Vagina (tissue), 2 donors: Measurements from ENCODE around the gene ARMH3. TPM values are rescaled to one million over a fixed set of nuclear protein-coding genes. Genes with fewer than 3 reads are reported as not detected.

ENCODE experiments used
- DNase-seq, 2 donors: peaks; one replicate each; pipeline ENCODE4 v3.0.0-alpha.2; 2017; ENCODE audit errors: extremely low spot score in 2 of 2
- H3K27ac ChIP-seq: fragments of 200-600 bp; sonication (generic); one replicate; pipeline ENCODE4 v1.5.1; 2019
- H3K27me3 ChIP-seq: fragments of 200-600 bp; sonication (generic); one replicate; pipeline ENCODE4 v1.5.1; 2019
- H3K36me3 ChIP-seq, 2 donors: fragments of 200-600 bp; sonication (generic); one replicate each; pipeline ENCODE4 v1.5.1; 2017 to 2019
- H3K4me1 ChIP-seq: fragments of 200-600 bp; sonication (generic); one replicate; pipeline ENCODE4 v1.5.1; 2019
- H3K4me3 ChIP-seq, 2 donors: fragments of 200-600 bp; sonication (generic); 1 replicate in 1 of 2; 2 replicates in 1 of 2; pipeline ENCODE4 v1.5.1; 2016 to 2019
- H3K9me3 ChIP-seq: fragments of 200-600 bp; sonication (generic); one replicate; pipeline ENCODE4 v1.5.1; 2019
- POLR2A ChIP-seq, 2 donors: fragments of 450-650 bp; IDR thresholded peaks; one replicate each; pipeline ENCODE4 v1.6.1; 2017; ENCODE audit warnings: antibody characterized with exemption in 2 of 2, mild to moderate bottlenecking in 2 of 2, moderate library complexity in 2 of 2
- POLR2AphosphoS5 ChIP-seq, 2 donors: sonication (generic); formaldehyde crosslinking; IDR thresholded peaks; one replicate each; pipeline ENCODE4 v1.9.0; 2017; ENCODE audit warnings: antibody characterized with exemption in 2 of 2, mild to moderate bottlenecking in 2 of 2, low read depth in 1 of 2; ENCODE audit not compliant: insufficient read depth in 1 of 2
- intact Hi-C: fragments of 100-400 bp; cut with DNase I; formaldehyde crosslinking; loops from one replicate; pipeline ENCODE4 v1.15.1; 2023
- total RNA-seq: library from RNA; depleted of rRNA; stranded (reverse); fragments of >200 nt; gene quantifications from one replicate; pipeline ENCODE4 v1.2.3, GENCODE V29; 2016
- TF ChIP-seq, protein P1 (sequence below), 3 experiments: fragments of 450-650 bp in 2 of 3; fragments of 200-600 bp in 1 of 3; sonication (generic) in 1 of 3; IDR thresholded peaks; one replicate each; pipeline ENCODE4 v1.5.1; 2017 to 2019; ENCODE audit warnings: antibody characterized with exemption in 3 of 3, mild to moderate bottlenecking in 2 of 3, moderate library complexity in 2 of 3

The ARMH3 gene
- total RNA-seq, 1 donor from 2014 or later, result 26.5 TPM

DNA sequence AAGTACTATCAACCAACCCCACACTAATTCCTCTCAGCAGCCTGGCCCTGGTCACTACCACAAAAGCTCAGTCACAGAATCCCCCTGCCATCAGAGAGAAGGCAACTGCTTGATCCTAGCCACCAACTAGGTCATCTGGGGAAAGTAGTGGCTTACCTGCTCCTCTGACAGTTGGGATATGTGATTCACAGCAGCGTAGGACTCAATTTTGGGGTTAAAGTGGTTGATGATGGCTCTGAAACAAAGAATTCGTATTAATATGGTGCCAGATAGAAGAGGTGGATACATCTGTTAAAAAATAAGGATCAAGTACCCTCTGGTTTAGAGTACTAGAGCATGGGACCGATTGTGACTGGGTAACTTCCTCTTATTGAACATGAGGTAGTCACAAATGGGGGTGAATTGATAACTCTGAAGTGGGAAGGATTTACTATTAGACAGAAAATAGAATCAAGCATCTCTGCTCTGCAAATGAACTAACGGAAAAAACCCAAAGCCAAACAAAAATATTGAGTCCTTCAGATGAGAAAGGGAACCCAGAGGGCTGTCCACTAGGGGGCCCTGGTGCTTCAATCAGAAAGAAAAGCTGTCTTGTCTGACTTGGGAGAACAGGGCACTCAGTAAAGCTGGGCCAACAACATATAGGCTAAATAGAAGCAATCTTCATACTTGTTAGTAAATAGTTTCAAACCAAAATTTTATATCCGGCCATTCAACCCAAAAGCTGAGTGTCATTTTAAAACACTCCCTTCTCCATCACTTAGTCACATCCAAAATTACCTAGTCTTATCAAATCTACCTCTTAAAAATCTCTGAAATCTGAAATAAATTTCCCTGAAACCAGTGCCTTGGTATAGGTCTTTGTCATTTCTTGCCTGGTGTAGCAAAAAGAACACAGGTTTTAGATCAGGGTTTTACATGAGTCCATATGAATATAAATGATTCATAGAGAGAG, 166.4 kb downstream of the ARMH3 start:
- H3K4me3 ChIP-seq, result no peak overlapping the region
- H3K27me3 ChIP-seq, result no peaks in the 10 kb centered on the region
- TF ChIP-seq, protein P1, sequence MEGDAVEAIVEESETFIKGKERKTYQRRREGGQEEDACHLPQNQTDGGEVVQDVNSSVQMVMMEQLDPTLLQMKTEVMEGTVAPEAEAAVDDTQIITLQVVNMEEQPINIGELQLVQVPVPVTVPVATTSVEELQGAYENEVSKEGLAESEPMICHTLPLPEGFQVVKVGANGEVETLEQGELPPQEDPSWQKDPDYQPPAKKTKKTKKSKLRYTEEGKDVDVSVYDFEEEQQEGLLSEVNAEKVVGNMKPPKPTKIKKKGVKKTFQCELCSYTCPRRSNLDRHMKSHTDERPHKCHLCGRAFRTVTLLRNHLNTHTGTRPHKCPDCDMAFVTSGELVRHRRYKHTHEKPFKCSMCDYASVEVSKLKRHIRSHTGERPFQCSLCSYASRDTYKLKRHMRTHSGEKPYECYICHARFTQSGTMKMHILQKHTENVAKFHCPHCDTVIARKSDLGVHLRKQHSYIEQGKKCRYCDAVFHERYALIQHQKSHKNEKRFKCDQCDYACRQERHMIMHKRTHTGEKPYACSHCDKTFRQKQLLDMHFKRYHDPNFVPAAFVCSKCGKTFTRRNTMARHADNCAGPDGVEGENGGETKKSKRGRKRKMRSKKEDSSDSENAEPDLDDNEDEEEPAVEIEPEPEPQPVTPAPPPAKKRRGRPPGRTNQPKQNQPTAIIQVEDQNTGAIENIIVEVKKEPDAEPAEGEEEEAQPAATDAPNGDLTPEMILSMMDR (IDR thresholded peaks at IDR 0.05), result peak in 2 of 3 experiments; percentile 39 to 46
- no peak for TF ChIP-seq POLR2AphosphoS5 (IDR thresholded peaks at IDR 0.05; ENCODE audit: insufficient read depth in 1 of 2, low read depth in 1 of 2)
- no peak for TF ChIP-seq POLR2A (IDR thresholded peaks at IDR 0.05)
- no peaks in the 10 kb centered on the region for H3K36me3 ChIP-seq
- H3K9me3 ChIP-seq, result no peaks in the 10 kb centered on the region
- intact Hi-C loops, result no loop called here
- DNase-seq, result no peak
- H3K4me1 ChIP-seq, result no peaks in the 10 kb centered on the region
- H3K27ac ChIP-seq, result no peak overlapping the region

DNA sequence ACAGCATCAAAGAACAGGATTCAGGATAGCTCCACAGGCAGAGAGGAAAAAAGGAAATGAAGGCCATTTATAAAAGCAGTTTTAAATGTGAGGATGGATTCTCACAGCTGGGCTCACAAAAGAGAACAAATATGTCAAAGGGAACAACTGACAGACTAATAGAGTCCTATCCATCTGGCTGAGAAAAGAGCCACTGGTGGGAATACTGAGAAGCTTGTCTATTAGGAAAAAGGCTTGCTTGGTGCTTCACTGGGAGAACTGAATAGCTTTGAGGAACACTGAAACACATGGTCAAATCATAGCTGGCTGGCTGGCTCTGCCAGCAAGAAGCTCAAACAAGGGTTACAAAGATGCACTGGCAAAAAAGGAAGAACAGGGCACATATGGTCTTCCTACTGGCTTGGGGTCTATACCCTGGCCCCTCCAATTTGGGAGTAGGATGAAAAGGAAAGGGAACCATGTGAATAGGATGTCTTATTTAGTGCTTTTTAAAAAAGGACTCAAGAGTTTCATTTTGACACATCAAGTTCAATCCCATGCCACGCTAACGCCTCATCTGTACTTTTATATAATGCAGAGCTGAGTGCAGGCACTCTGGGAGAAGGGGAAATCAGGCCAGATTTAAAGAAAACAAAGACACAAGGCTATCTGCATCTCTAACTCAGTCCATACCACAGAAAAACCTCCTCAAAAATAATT, 167.6 kb downstream of the ARMH3 start:
- no peak for TF ChIP-seq POLR2A (IDR thresholded peaks at IDR 0.05)
- TF ChIP-seq, protein P1 (IDR thresholded peaks at IDR 0.05), result no peak
- no peak for TF ChIP-seq POLR2AphosphoS5 (IDR thresholded peaks at IDR 0.05; ENCODE audit: insufficient read depth in 1 of 2, low read depth in 1 of 2)
- intact Hi-C loops, result no loop called here
- no peak for DNase-seq
- no peak overlapping the region for H3K4me3 ChIP-seq
- no peaks in the 10 kb centered on the region for H3K9me3 ChIP-seq
- H3K27me3 ChIP-seq, result no peaks in the 10 kb centered on the region
- no peaks in the 10 kb centered on the region for H3K36me3 ChIP-seq
- H3K27ac ChIP-seq, result no peak overlapping the region
- no peaks in the 10 kb centered on the region for H3K4me1 ChIP-seq

DNA sequence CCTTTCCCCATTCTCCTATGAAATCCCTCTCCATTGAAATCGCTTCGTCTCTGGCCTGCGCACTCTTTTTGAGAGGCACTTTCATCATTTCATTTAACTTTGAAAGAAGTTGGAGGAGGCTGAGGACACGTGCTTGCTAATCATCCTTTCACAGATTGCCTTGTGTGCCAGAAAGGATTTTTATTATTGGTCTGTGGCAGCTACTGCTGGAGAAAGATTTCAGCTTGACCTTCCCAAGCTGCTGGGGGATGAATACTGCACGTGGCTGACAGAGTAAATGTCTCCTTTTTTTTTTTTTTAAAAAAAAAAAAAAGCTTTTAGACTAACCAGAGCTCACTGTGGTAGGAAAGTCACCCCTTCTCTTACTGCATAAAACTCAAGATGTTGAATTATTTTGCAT, 168.2 kb downstream of the ARMH3 start:
- intact Hi-C loops, result no loop called here
- DNase-seq, result no peak
- no peaks in the 10 kb centered on the region for H3K4me1 ChIP-seq
- no peaks in the 10 kb centered on the region for H3K9me3 ChIP-seq
- no peak overlapping the region for H3K4me3 ChIP-seq
- no peaks in the 10 kb centered on the region for H3K27me3 ChIP-seq
- no peak for TF ChIP-seq POLR2AphosphoS5 (IDR thresholded peaks at IDR 0.05; ENCODE audit: insufficient read depth in 1 of 2, low read depth in 1 of 2)
- TF ChIP-seq, protein P1 (IDR thresholded peaks at IDR 0.05), result no peak
- no peak for TF ChIP-seq POLR2A (IDR thresholded peaks at IDR 0.05)
- H3K27ac ChIP-seq, result no peak overlapping the region
- H3K36me3 ChIP-seq, result no peaks in the 10 kb centered on the region

DNA sequence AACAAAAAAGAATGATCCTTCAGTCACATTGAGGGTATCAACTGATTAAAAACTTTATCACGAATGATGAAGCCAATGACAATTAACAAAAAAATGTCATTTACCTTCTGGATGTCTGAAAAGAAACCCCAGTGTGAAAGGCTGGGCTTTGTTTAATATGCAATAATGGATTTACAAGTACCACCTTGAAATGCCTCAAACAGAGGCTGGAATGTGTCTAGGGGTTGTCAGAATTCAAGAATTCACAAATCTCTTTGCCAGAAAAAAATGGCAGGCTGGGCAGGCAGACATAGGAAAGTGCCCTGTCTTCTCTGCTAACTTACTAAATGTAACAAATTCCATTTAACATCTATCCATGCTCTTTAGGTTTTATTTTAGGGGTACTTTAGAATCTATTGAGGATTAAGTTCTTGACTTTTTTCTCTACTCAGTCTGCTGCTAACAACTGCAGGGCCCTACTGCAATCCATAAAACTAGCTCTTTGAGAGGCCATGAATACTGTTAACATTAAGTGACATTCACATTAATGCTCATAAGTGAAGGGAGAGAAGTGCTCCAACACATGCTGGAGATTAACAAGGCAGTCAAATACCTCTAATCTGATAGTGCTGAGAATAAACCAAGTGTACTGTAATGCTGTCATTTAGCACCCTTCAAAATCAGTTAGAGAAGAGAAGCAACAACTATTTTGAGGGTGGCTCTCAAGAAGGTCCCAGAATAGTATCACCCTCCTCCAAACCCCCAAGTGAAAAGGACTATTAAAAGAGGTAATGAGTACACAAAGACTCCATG, 169.3 kb downstream of the ARMH3 start:
- DNase-seq, result no peak
- H3K4me3 ChIP-seq, result no peak overlapping the region
- no peaks in the 10 kb centered on the region for H3K9me3 ChIP-seq
- TF ChIP-seq POLR2AphosphoS5 (IDR thresholded peaks at IDR 0.05; ENCODE audit: insufficient read depth in 1 of 2, low read depth in 1 of 2) (no peak), POLR2A (IDR thresholded peaks at IDR 0.05) (no peak)
- TF ChIP-seq, protein P1 (IDR thresholded peaks at IDR 0.05), result no peak
- H3K27me3 ChIP-seq, result no peaks in the 10 kb centered on the region
- no peaks in the 10 kb centered on the region for H3K4me1 ChIP-seq
- intact Hi-C loops, result no loop called here
- H3K27ac ChIP-seq, result no peak overlapping the region
- no peaks in the 10 kb centered on the region for H3K36me3 ChIP-seq
